K562 (cell line): Measurements from ENCODE around the gene ZNF165. TPM values are rescaled to one million over a fixed set of nuclear protein-coding genes. Genes with fewer than 3 reads are reported as not detected.
"Not testable (repeated sequence)": the region's sequence is repeated elsewhere in the genome, so short reads cannot be mapped to it uniquely, and the experiment has no call there.

ENCODE experiments used
- ATAC-seq: fragments of 200-7000 bp; cut with Tn5 transposase; 3 replicates; pipeline ENCODE4 v1.9.1; 2020; ENCODE audit warnings: moderate library complexity
- BruUV-seq: library from RNA; stranded (reverse); fragments of 400-500 nt; replicated peaks from 2 replicates; lab custom pipeline; 2021; lab: Mats Ljungman, UMichigan
- CTCF ChIA-PET: fragments of 300-600 bp; formaldehyde crosslinking; extraction: SDS; loops from one replicate; lab custom pipeline; 2021; ENCODE audit warnings: low intra/inter-chr PET ratio; lab: Yijun Ruan, JAX
- POLR2A ChIA-PET: fragments of 300-600, 350-650 bp; sonication (Branson Sonifier 250); formaldehyde crosslinking; extraction: SDS; loops from one replicate; lab custom pipeline; 2021; ENCODE audit warnings: antibody characterized with exemption, inconsistent platforms; lab: Yijun Ruan, JAX
- DNase-seq, 4 experiments: peaks; one replicate each; pipeline versions ENCODE4 v3.0.0 to v3.0.0-alpha.2; 2011 to 2018; ENCODE audit warnings: low spot score in 3 of 4, mixed read lengths in 3 of 4; ENCODE audit errors: extremely low read depth in 1 of 4
- FAIRE-seq: peaks from 2 replicates; lab custom pipeline; 2011; peaks lifted over from hg19 to GRCh38; lab: Jason Lieb, UNC
- H2AFZ ChIP-seq: 2 replicates; pipeline ENCODE4 v1.6.0; 2011; ENCODE audit warnings: low read depth, low read length, control low read depth, inconsistent platforms
- H3K27ac ChIP-seq: fragments of 200-600 bp; 3 replicates; pipeline ENCODE4 v1.8.0; 2011; ENCODE audit warnings: low read depth, mild to moderate bottlenecking, control low read depth, inconsistent platforms, low read length, moderate library complexity, mixed read lengths; ENCODE audit errors: extremely low read depth
- H3K27me3 ChIP-seq, 2 experiments: fragments of 300-600 bp in 1 of 2; 2 replicates in 1 of 2; 3 replicates in 1 of 2; pipeline versions ENCODE4 v1.6.0 to v1.8.0; 2011; ENCODE audit warnings: inconsistent platforms in 2 of 2, low read length in 2 of 2, mild to moderate bottlenecking in 1 of 2, mixed read lengths in 1 of 2, moderate library complexity in 1 of 2; ENCODE audit not compliant: control insufficient read depth in 2 of 2, insufficient read depth in 2 of 2
- H3K36me3 ChIP-seq: fragments of 300-600 bp; 3 replicates; pipeline ENCODE4 v1.8.0; 2011; ENCODE audit warnings: mild to moderate bottlenecking, low read length, inconsistent platforms; ENCODE audit not compliant: control insufficient read depth, insufficient read depth
- H3K4me1 ChIP-seq, 2 experiments: fragments of 200-600 bp in 1 of 2; replicated peaks in 1 of 2; 2 replicates in 1 of 2; 3 replicates in 1 of 2; pipeline versions ENCODE4 v1.5.1 to v1.8.0; 2011; ENCODE audit warnings: inconsistent platforms in 2 of 2, low read length in 2 of 2, mild to moderate bottlenecking in 1 of 2, mixed read lengths in 1 of 2, moderate library complexity in 1 of 2; ENCODE audit not compliant: control insufficient read depth in 2 of 2, insufficient read depth in 2 of 2
- H3K4me2 ChIP-seq: 2 replicates; pipeline ENCODE4 v1.6.1; 2011; ENCODE audit warnings: low read length, control low read depth, inconsistent platforms, mixed read lengths; ENCODE audit not compliant: insufficient read depth
- H3K4me3 ChIP-seq: fragments of 200-600 bp; sonication (generic), shearing (Covaris generic); 2 replicates; pipeline ENCODE4 v1.5.1; 2016; ENCODE audit warnings: control low read depth, inconsistent platforms
- H3K79me2 ChIP-seq: fragments of 200-600 bp; 3 replicates; pipeline ENCODE4 v1.8.0; 2011; ENCODE audit warnings: low read length, inconsistent platforms; ENCODE audit not compliant: control insufficient read depth, insufficient read depth
- H3K9ac ChIP-seq, 2 experiments: 2 replicates each; pipeline versions ENCODE4 v1.6.0 to v1.6.1; 2011; ENCODE audit warnings: low read depth in 2 of 2, low read length in 2 of 2, control low read depth in 1 of 2, inconsistent platforms in 1 of 2, mild to moderate bottlenecking in 1 of 2, mixed read lengths in 1 of 2; ENCODE audit not compliant: insufficient read depth in 1 of 2
- H3K9me1 ChIP-seq: one replicate; pipeline ENCODE4 v1.6.0; 2011; ENCODE audit warnings: inconsistent platforms, mild to moderate bottlenecking, low read length, moderate library complexity; ENCODE audit not compliant: control insufficient read depth, insufficient read depth
- H3K9me3 ChIP-seq: replicated peaks from 2 replicates; pipeline ENCODE4 v1.5.1; 2011; ENCODE audit warnings: low read depth, low read length, inconsistent platforms; ENCODE audit not compliant: control insufficient read depth, insufficient read depth
- H4K20me1 ChIP-seq: replicated peaks from 2 replicates; pipeline ENCODE4 v1.6.1; 2011; ENCODE audit warnings: low read length, inconsistent platforms, mixed read lengths; ENCODE audit not compliant: control insufficient read depth, insufficient read depth
- CBFA2T2 ChIP-seq: fragments of 450-650 bp; conservative IDR thresholded peaks from 2 replicates; pipeline ENCODE4 v1.6.1; 2017; ENCODE audit warnings: mild to moderate bottlenecking
- CBFA2T3 ChIP-seq: fragments of 450-650 bp; IDR thresholded peaks from 2 replicates; pipeline ENCODE4 v1.6.1; 2017
- GABPA ChIP-seq: fragments of 200-800 bp; sonication (Bioruptor generic); conservative IDR thresholded peaks from 2 replicates; pipeline ENCODE4 v1.6.1; 2016; ENCODE audit warnings: low read depth, missing genetic modification characterization, missing compliant biosample characterization
- GABPB1 ChIP-seq: sonication (generic); formaldehyde crosslinking; IDR thresholded peaks from 2 replicates; pipeline ENCODE4 v1.8.0; 2022; ENCODE audit warnings: mild to moderate bottlenecking, missing genetic modification reagents
- PHF8 ChIP-seq: fragments of 200-600 bp; sonication (generic); IDR thresholded peaks from 2 replicates; pipeline ENCODE4 v1.6.1; 2012; ENCODE audit warnings: mixed run types, mild to moderate bottlenecking, inconsistent platforms, low read length, moderate library complexity, borderline replicate concordance
- POLR2G ChIP-seq: fragments of 200-400 bp; formaldehyde crosslinking; IDR thresholded peaks from 2 replicates; pipeline ENCODE4 v1.6.1; 2017; ENCODE audit warnings: low read depth, mild to moderate bottlenecking, antibody characterized with exemption, low read length, moderate library complexity
- USF2 ChIP-seq: sonication (generic); formaldehyde crosslinking; IDR thresholded peaks from 2 replicates; pipeline ENCODE4 v1.5.0; 2020; ENCODE audit warnings: missing genetic modification reagents
- ZBTB11 ChIP-seq, 3 experiments: fragments of 200-800 bp in 1 of 3; fragments of 250-450 bp in 1 of 3; fragments of 450-650 bp in 1 of 3; sonication (Bioruptor Pico) in 1 of 3; sonication (Bioruptor generic) in 1 of 3; formaldehyde crosslinking in 1 of 3; IDR thresholded peaks; 2 replicates each; pipeline versions ENCODE4 v1.6.1 to v1.8.0; 2016 to 2022; ENCODE audit warnings: mild to moderate bottlenecking in 2 of 3, missing genetic modification characterization in 2 of 3, missing compliant biosample characterization in 1 of 3, moderate library complexity in 1 of 3
- WGBS: fragments of 100-300 bp; shearing (Covaris generic); methylation state at CpG from one replicate; pipeline ENCODE4 v1.1.6; 2016; ENCODE audit warnings: low coverage, mixed read lengths; ENCODE audit not compliant: insufficient coverage; ENCODE audit errors: missing lambda C conversion rate; 5-methylcytosine and 5-hydroxymethylcytosine counted together
- in situ Hi-C: fragments of 300-500 bp; cut with MboI; formaldehyde crosslinking; loops from 4 replicates; pipeline ENCODE4 v1.15.0; 2018; ENCODE audit warnings: inconsistent platforms, mixed read lengths
- intact Hi-C: fragments of 100-400 bp; cut with micrococcal nuclease; formaldehyde crosslinking; loops from 2 replicates; pipeline ENCODE4 v1.14.2; 2022
- polyA plus RNA-seq, 8 experiments: library from polyadenylated mRNA; depleted of rRNA in 4 of 8; stranded (reverse) in 5 of 8; unstranded in 3 of 8; fragments of >200 nt; fragmentation: Nextera tagmentation in 2 of 8; fragmentation: Illumina TruSeq in 1 of 8; extraction: Ambion mirVana in 2 of 8; extraction: Trizol in 1 of 8; gene quantifications; 2 replicates each; pipeline versions ENCODE4 v1.2.1 to v1.2.3, GENCODE V29; 2011 to 2014; ENCODE audit warnings: inconsistent platforms in 1 of 8, missing spikeins in 1 of 8
- total RNA-seq, 7 experiments: library from RNA; depleted of rRNA in 6 of 7; stranded (reverse); fragments of >200 nt in 6 of 7; fragmentation: Illumina TruSeq in 2 of 7; extraction: Trizol in 2 of 7; gene quantifications; 2 replicates each; pipeline versions ENCODE4 v1.2.1 to v1.2.3, GENCODE V29; 2011 to 2021; ENCODE audit warnings: low replicate concordance in 1 of 7

The ZNF165 gene
- total and polyA plus RNA-seq, 9 of the 15 experiments (the other 6 are each of a cell fraction or from before 2014, with no cell fraction given): 0.82 to 3.6 (median 1.2) TPM

- H3K4me1 ChIP-seq, FAIRE-seq, H3K9me1 ChIP-seq, H3K27ac ChIP-seq, H3K27me3 ChIP-seq, CTCF ChIA-PET, ATAC-seq, H3K9me3 ChIP-seq, BruUV-seq, H3K4me3 ChIP-seq, in situ Hi-C loops, H3K9ac ChIP-seq, H2AFZ ChIP-seq, DNase-seq, H4K20me1 ChIP-seq, H3K4me2 ChIP-seq, intact Hi-C loops: not testable (repeated sequence)
- 79% methylated on average over 5 of the region's 5 CpGs for WGBS
- Histone ChIP-seq H3K36me3 (peaks cover 95% of the 10 kb centered on the region), H3K79me2 (peaks cover 28% of the 10 kb centered on the region)
- TF ChIP-seq CBFA2T2 (peak; percentile 19; the same call in 1 of the 2 replicates), CBFA2T3 (peak; percentile 56)
- POLR2A ChIA-PET: interaction anchor here (0.7 kb wide), 1 partner anchor 15 kb away, joined by 6 read pairs; no protein-coding TSS in a partner anchor
These were observed 41.9 kb downstream of the ZNF165 start for GRCh38 chr6:28122283-28122682.

- FAIRE-seq (no peak), ATAC-seq (no peak), DNase-seq (no peak)
- WGBS: 91% methylated on average over 27 of the region's 28 CpGs
- CTCF ChIA-PET: no interaction called here
- intact Hi-C loops: no loop called here
- peaks cover 95% of the 10 kb centered on the region for H3K36me3 ChIP-seq
- no peaks in the 10 kb centered on the region for H4K20me1 ChIP-seq
- H3K9me3 ChIP-seq: no peaks in the 10 kb centered on the region
- H3K27ac ChIP-seq: no peak within 1 kb of the TSS
- peaks cover 0 to 4% of the 10 kb centered on the region in 2 experiments; a peak in 3 of 5 replicates for H3K4me1 ChIP-seq
- no peak within 1 kb of the TSS for H3K4me2 ChIP-seq
- H3K27me3 ChIP-seq: no peaks in the 10 kb centered on the region
- TF ChIP-seq POLR2G: peak; percentile 27; the same call in 1 of the 2 replicates
- TF ChIP-seq ZBTB11 (CRISPR knock-in tag; IDR thresholded peaks at IDR 0.05): peak in 1 of 3 experiments; percentile 76; a peak in 1 of 6 replicates
- peak; percentile 23; the same call in 1 of the 2 replicates for TF ChIP-seq PHF8
- TF ChIP-seq USF2 (CRISPR knock-in tag): no peak
- peak; percentile 63 for TF ChIP-seq GABPA (tag)
- TF ChIP-seq GABPB1 (CRISPR knock-in tag): peak; percentile 58; the same call in 1 of the 2 replicates
- TF ChIP-seq, all 486 proteins: peak for 5
- peak within 1 kb of the TSS in 1 of 2 experiments; percentile 12; a peak in 1 of 4 replicates for H3K9ac ChIP-seq
- H3K9me1 ChIP-seq: no peaks in the 10 kb centered on the region
- H3K4me3 ChIP-seq: no peak within 1 kb of the TSS
- H3K79me2 ChIP-seq: peaks cover 48% of the 10 kb centered on the region
- in situ Hi-C loops: no loop called here
- no peak within 1 kb of the TSS for H2AFZ ChIP-seq
- BruUV-seq: no TSS peak
- POLR2A ChIA-PET: interaction anchor here (0.9 to 1.5 kb wide), 3 partner anchors 9 to 212 kb away, joined by 3 to 5 read pairs (median 3); partner anchors contain the start of gene ZSCAN31
These were observed 44.1 kb downstream of the ZNF165 start, which contains the start of gene ZSCAN16 for GRCh38 chr6:28124350-28124970. TSS of gene ZSCAN16 (plus strand) at chr6:28124609. CDS start at chr6:28125444, 835 bp downstream.
